Heart left ventricle (tissue), 16 donors: Measurements from ENCODE around the gene ATG2A. TPM values are rescaled to one million over a fixed set of nuclear protein-coding genes. Genes with fewer than 3 reads are reported as not detected.

Experiments used
- ATAC-seq, 4 donors: fragments of 200-7000 bp; cut with Tn5 transposase; one replicate each; pipeline ENCODE4 v1.9.1; 2020 to 2022; ENCODE audit warnings: moderate library complexity in 4 of 4, mild to moderate bottlenecking in 3 of 4, moderate number of reproducible peaks in 1 of 4
- DNase-seq, 5 donors: peaks; one replicate each; pipeline ENCODE4 v3.0.0-alpha.2; 2020
- H3K27ac ChIP-seq, 12 donors: fragments of 200-600 bp; sonication (generic) in 4 of 12; one replicate each; pipeline versions ENCODE4 v1.5.0 to v1.8.0; 2016 to 2022; ENCODE audit warnings: mild to moderate bottlenecking in 2 of 12
- H3K27me3 ChIP-seq, 9 donors: fragments of 200-600 bp; sonication (generic) in 2 of 9; one replicate each; pipeline versions ENCODE4 v1.5.1 to v1.8.0; 2016 to 2022; ENCODE audit warnings: mild to moderate bottlenecking in 3 of 9
- H3K36me3 ChIP-seq, 9 donors: fragments of 200-600 bp; sonication (generic) in 2 of 9; one replicate each; pipeline versions ENCODE4 v1.5.0 to v1.8.0; 2018 to 2022; ENCODE audit warnings: mild to moderate bottlenecking in 2 of 9
- H3K4me1 ChIP-seq, 12 donors: fragments of 200-600 bp; sonication (generic) in 4 of 12; one replicate each; pipeline versions ENCODE4 v1.5.0 to v1.8.0; 2016 to 2022; ENCODE audit warnings: mild to moderate bottlenecking in 3 of 12
- H3K4me3 ChIP-seq, 12 donors: fragments of 200-600 bp; sonication (generic) in 4 of 12; one replicate each; pipeline versions ENCODE4 v1.5.0 to v1.8.0; 2017 to 2022; ENCODE audit warnings: mild to moderate bottlenecking in 9 of 12, moderate library complexity in 4 of 12
- H3K9me3 ChIP-seq, 12 donors: fragments of 200-600 bp; sonication (generic) in 4 of 12; one replicate each; pipeline versions ENCODE4 v1.5.0 to v1.8.0; 2016 to 2022; ENCODE audit warnings: mild to moderate bottlenecking in 1 of 12
- POLR2A ChIP-seq, 2 donors: fragments of 450-650 bp; IDR thresholded peaks; one replicate each; pipeline ENCODE4 v1.6.1; 2017; ENCODE audit warnings: antibody characterized with exemption in 2 of 2, mild to moderate bottlenecking in 2 of 2, moderate library complexity in 2 of 2
- WGBS, 4 donors: extraction: QIAGEN DNeasy Blood & Tissue Kit in 2 of 4; methylation state at CpG; one replicate each; pipeline versions ENCODE4 v1.1.5 to v1.1.7; 2013 to 2018; 5-methylcytosine and 5-hydroxymethylcytosine counted together
- intact Hi-C, 10 donors: fragments of 100-400 bp; cut with DNase I; formaldehyde crosslinking; loops; one replicate each; pipeline versions ENCODE4 v1.11.1 to v1.14.2; 2022
- polyA plus RNA-seq, 2 donors: library from polyadenylated mRNA; stranded (reverse); fragments of 200-250 nt; gene quantifications; one replicate each; pipeline ENCODE4 v1.2.3, GENCODE V29; 2013
- total RNA-seq, 9 donors: library from RNA; depleted of rRNA in 2 of 9; stranded (reverse); fragments of >200 nt in 2 of 9; fragmentation: NEBNext Ultra II Directional in 3 of 9; extraction: Animal tissue kit (Norgen Biotek cat#: 25700) in 3 of 9; gene quantifications; one replicate each; pipeline versions ENCODE4 v1.1.0 to v1.2.4, GENCODE V29; 2016 to 2023
- TF ChIP-seq, protein P1 (sequence below), 12 donors: fragments of 200-600 bp; sonication (generic) in 4 of 12; IDR thresholded peaks; one replicate each; pipeline versions ENCODE4 v1.5.0 to v1.8.0; 2018 to 2022; ENCODE audit warnings: antibody characterized with exemption in 12 of 12, mild to moderate bottlenecking in 5 of 12
- donor health status: ischemic (EF 13 %, LVEDD 7.1; RV severe dilation, severe dysfunction).
- donor health status: healthy with polysubstance abuse.
- donor health status: DM: no; HTN: yes; CAD: no.
- donor health status: DM: no; HTN: no; CAD: no.
- donor health status: ischemic (EF 25% LVEDD 6.9; RV normal size, moderate dysfunction).
- donor health status: ischemic (EF 25% LVEDD 5.7; RV mildly dilated, moderate dysfunction).
- donor health status: healthy.
- donor health status: DM: yes; HTN: yes; CAD: no.
- donor health status: ischemic (EF 35%, LVEDD 5.7; RV mildly dilated, moderate dysfunction).
- donor health status: nonischemic (EF 11% LVEDD 7.7; RV severe dilation, severe dysfunction).
- donor health status: DM: yes; HTN: yes; CAD: no.
- donor health status: PGD.
- donor health status: ischemic (EF 29% LVEDD 5.4; RV normal size, mild dysfunction).
- donor health status: nonischemic (EF 23%, LVEDD 6.1; RV moderate dilation, normal function).

Gene ATG2A
- total and polyA plus RNA-seq, 11 donors: 11.4 to 38.5 (median 16.1) TPM

DNA sequence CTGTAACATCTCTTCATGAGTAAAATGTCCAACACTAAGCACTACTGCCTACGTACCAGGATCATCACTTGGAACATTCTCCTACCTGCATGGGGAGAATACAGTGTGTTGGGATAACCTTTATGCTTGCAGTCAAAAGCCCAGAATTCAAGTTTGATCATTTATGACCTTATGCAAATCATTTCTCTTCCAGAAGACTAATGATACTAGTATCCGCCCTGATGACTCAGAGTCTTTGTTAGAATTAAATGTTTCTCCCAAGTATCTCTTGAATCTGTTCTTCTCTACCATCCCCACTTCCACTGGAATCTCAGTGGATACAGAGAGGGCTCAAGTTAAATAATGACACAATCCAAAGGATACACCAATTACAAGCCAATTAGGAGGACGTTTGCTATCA lies 42.5 kb upstream of the ATG2A start:
- ATAC-seq (no peak), DNase-seq (no peak)
- intact Hi-C loops: loop anchor here in 2 of 10 donors (5.0 kb wide), 1 partner anchor 38 kb away; the partner anchor contains the start of gene BATF2 (in 2 of the 2)
- no peak for TF ChIP-seq POLR2A (IDR thresholded peaks at IDR 0.05)
- TF ChIP-seq, protein P1, sequence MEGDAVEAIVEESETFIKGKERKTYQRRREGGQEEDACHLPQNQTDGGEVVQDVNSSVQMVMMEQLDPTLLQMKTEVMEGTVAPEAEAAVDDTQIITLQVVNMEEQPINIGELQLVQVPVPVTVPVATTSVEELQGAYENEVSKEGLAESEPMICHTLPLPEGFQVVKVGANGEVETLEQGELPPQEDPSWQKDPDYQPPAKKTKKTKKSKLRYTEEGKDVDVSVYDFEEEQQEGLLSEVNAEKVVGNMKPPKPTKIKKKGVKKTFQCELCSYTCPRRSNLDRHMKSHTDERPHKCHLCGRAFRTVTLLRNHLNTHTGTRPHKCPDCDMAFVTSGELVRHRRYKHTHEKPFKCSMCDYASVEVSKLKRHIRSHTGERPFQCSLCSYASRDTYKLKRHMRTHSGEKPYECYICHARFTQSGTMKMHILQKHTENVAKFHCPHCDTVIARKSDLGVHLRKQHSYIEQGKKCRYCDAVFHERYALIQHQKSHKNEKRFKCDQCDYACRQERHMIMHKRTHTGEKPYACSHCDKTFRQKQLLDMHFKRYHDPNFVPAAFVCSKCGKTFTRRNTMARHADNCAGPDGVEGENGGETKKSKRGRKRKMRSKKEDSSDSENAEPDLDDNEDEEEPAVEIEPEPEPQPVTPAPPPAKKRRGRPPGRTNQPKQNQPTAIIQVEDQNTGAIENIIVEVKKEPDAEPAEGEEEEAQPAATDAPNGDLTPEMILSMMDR (IDR thresholded peaks at IDR 0.05): no peak
- H3K9me3 ChIP-seq: no peaks in the 10 kb centered on the region
- 68 to 74% (median 70%) methylated on average over 3 of the region's 3 CpGs for WGBS, 4 donors
- H3K36me3 ChIP-seq: no peaks in the 10 kb centered on the region
- H3K27me3 ChIP-seq: peaks cover 0 to 3% (median 0%) of the 10 kb centered on the region in 9 donors
- H3K4me3 ChIP-seq: no peak overlapping the region
- no peak overlapping the region for H3K27ac ChIP-seq
- no peaks in the 10 kb centered on the region for H3K4me1 ChIP-seq

DNA sequence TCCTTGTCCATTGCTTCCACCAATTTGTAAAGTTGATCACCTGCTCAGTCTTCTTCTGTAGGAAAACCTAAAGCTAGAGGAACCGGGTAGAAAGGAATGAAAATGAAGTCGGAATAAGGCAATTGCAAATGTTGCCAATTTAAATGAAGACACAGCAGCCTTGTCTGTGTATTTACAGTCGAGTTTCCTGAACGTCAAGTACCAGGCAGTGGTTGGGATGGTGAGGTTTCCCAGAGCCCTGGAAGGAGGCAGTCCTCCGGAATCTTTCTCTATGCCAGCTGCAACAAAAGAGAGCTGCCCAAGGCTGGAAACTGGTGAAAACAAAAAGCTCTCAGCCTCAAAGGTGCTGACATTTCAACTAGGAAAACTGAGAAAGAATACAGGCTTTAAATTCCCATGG lies 37.2 kb upstream of the ATG2A start:
- H3K27ac ChIP-seq: no peak overlapping the region
- H3K27me3 ChIP-seq: peaks cover 0 to 5% (median 0%) of the 10 kb centered on the region in 9 donors
- TF ChIP-seq, protein P1 (IDR thresholded peaks at IDR 0.05): no peak
- no peak for TF ChIP-seq POLR2A (IDR thresholded peaks at IDR 0.05)
- no peak for DNase-seq
- H3K36me3 ChIP-seq: no peaks in the 10 kb centered on the region
- no peak overlapping the region for H3K4me3 ChIP-seq
- intact Hi-C loops: no loop called here
- WGBS, 4 donors: 45 to 52% (median 47%) methylated on average over 5 of the region's 5 CpGs
- no peaks in the 10 kb centered on the region for H3K9me3 ChIP-seq
- no peak for ATAC-seq
- H3K4me1 ChIP-seq: no peaks in the 10 kb centered on the region

DNA sequence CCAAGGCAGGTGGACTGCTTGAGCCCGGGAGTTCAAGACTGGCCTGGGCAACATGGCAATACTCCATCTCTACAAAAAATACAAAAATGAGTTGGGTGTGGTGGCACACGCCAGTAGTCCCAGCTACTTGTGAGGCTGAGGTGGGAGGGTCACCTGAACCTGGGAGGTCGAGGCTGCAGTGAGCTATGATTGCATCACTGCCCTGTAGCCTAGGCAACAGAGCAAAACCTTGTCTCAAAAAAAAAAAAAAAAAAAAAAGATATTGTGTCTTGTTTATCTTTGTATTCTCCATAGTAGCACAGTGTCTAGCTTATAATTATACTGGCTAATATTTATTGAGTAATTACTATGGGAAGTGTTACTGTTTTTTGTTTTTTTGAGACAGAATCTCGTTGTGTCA lies 34.5 kb upstream of the ATG2A start:
- Histone ChIP-seq H3K27ac (no peak overlapping the region), H3K4me1 (no peaks in the 10 kb centered on the region), H3K9me3 (no peaks in the 10 kb centered on the region), H3K36me3 (no peaks in the 10 kb centered on the region), H3K27me3 (peaks cover 0 to 5% (median 0%) of the 10 kb centered on the region in 9 donors), H3K4me3 (no peak overlapping the region)
- 69 to 81% (median 77%) methylated on average over 4 of the region's 4 CpGs for WGBS, 4 donors
- DNase-seq (no peak), ATAC-seq (no peak)
- intact Hi-C loops: no loop called here
- TF ChIP-seq POLR2A (IDR thresholded peaks at IDR 0.05): no peak
- TF ChIP-seq, protein P1 (IDR thresholded peaks at IDR 0.05): no peak

DNA sequence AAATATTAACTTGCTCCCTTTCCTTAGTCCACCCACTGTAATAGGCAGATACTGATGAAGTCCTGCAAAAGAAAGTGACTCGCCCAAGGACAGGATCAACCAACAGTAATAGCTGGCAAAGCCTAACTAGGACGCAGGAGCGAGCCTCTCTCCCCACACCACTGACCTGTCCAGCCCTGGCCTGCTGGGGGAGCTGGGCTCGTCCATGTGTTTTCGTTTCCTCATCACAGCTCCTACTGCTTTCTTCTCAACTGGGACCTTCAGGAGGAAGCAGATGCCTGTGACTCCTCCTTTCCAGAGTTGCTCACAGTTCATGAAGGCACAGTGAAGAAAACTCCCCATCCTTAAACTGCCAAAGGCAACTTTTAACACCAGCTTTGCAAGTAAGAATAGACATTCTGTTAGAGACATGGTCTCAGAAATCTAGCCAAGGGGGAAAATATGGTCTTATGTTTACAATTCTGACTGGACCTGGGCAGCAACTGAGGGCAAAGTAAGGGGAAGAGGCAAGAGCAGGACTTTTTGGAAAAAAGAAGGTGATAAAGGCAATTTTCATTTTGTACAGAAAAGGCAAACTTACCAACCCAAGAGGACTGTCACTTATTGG lies 30.3 kb upstream of the ATG2A start:
- no peaks in the 10 kb centered on the region for H3K4me1 ChIP-seq
- intact Hi-C loops: no loop called here
- TF ChIP-seq, protein P1 (IDR thresholded peaks at IDR 0.05): peak in 3 of 12 donors; percentile 16 to 22 (median 18)
- TF ChIP-seq POLR2A (IDR thresholded peaks at IDR 0.05): no peak
- DNase-seq (no peak), ATAC-seq (peak in 2 of 4 donors; percentile 42 to 73)
- H3K27ac ChIP-seq: no peak overlapping the region
- H3K36me3 ChIP-seq: no peaks in the 10 kb centered on the region
- 39 to 50% (median 47%) methylated on average over 5 of the region's 5 CpGs for WGBS, 4 donors
- no peaks in the 10 kb centered on the region for H3K9me3 ChIP-seq
- no peak overlapping the region for H3K4me3 ChIP-seq
- no peaks in the 10 kb centered on the region for H3K27me3 ChIP-seq
